Right atrium auricular region (tissue), 2 donors: ENCODE data around the gene SOBP. TPM values are rescaled to one million over a fixed set of nuclear protein-coding genes. Genes with fewer than 3 reads are reported as not detected.

Experiments used
- DNase-seq: peaks from one replicate; pipeline ENCODE4 v3.0.0-alpha.2; 2019; ENCODE audit warnings: low spot score
- H3K27ac ChIP-seq, 2 donors: fragments of 200-600 bp; sonication (generic); 1 replicate in 1 of 2; 2 replicates in 1 of 2; pipeline ENCODE4 v1.5.1; 2016 to 2019
- H3K27me3 ChIP-seq, 2 donors: fragments of 200-600 bp; sonication (generic); one replicate each; pipeline versions ENCODE4 v1.5.1 to v1.6.0; 2017 to 2019
- H3K36me3 ChIP-seq: fragments of 200-600 bp; sonication (generic); one replicate; pipeline ENCODE4 v1.5.1; 2016
- H3K4me1 ChIP-seq, 2 donors: fragments of 200-600 bp; sonication (generic); one replicate each; pipeline versions ENCODE4 v1.5.1 to v1.6.0; 2017 to 2019
- H3K4me3 ChIP-seq, 2 donors: fragments of 200-600 bp; sonication (generic); 1 replicate in 1 of 2; 2 replicates in 1 of 2; pipeline ENCODE4 v1.5.1; 2017 to 2019; ENCODE audit warnings: mild to moderate bottlenecking in 1 of 2, moderate library complexity in 1 of 2
- H3K9me3 ChIP-seq, 2 donors: fragments of 200-600 bp; sonication (generic); one replicate each; pipeline ENCODE4 v1.5.1; 2019
- total RNA-seq, 2 donors: library from RNA; depleted of rRNA; stranded (reverse); fragments of >200 nt; gene quantifications; one replicate each; pipeline ENCODE4 v1.1.0, GENCODE V29; 2016
- TF ChIP-seq, protein P1 (sequence below), 2 donors: fragments of 200-600 bp; sonication (generic); IDR thresholded peaks; one replicate each; pipeline ENCODE4 v1.5.1; 2019; ENCODE audit warnings: antibody characterized with exemption in 2 of 2

SOBP gene
- total RNA-seq, 2 donors from 2014 or later = 8.2 to 8.5 TPM

DNA sequence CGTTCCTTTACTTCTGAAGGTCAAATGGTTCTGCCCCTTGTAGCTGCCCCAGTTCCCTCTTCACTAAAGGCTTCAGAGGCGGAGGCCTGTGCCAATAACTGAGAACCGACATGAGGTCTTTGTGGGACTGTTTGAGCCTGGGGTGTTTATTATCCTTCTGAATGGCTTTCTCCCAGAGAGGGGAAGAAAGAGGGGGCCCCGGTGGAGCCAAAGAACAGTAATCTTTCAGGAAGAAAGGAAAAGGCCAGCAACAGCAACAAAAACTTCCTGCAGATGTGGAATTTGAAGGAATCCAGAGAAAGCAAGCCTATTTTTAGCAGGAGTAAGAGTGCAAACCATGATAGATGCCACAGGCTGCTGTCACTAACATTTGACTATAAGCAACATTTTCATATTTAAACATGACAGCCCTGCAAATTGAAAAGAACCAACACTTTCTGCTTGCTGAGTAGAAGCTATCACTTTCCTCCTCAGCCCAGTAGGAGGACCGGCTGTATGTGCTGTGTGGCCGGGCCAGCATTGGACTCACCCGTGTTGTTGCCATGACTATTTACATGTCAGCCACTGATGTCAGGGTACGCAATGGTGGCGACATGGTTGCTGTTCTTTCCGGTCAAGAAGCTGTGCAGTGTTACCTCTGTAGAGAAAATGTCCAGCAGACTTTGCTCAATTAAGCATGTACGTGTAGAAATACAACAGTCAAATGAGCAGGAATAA, 121.3 kb downstream of the SOBP start:
- H3K9me3 ChIP-seq = no peaks in the 10 kb centered on the region
- no peaks in the 10 kb centered on the region for H3K36me3 ChIP-seq
- TF ChIP-seq, protein P1, sequence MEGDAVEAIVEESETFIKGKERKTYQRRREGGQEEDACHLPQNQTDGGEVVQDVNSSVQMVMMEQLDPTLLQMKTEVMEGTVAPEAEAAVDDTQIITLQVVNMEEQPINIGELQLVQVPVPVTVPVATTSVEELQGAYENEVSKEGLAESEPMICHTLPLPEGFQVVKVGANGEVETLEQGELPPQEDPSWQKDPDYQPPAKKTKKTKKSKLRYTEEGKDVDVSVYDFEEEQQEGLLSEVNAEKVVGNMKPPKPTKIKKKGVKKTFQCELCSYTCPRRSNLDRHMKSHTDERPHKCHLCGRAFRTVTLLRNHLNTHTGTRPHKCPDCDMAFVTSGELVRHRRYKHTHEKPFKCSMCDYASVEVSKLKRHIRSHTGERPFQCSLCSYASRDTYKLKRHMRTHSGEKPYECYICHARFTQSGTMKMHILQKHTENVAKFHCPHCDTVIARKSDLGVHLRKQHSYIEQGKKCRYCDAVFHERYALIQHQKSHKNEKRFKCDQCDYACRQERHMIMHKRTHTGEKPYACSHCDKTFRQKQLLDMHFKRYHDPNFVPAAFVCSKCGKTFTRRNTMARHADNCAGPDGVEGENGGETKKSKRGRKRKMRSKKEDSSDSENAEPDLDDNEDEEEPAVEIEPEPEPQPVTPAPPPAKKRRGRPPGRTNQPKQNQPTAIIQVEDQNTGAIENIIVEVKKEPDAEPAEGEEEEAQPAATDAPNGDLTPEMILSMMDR (IDR thresholded peaks at IDR 0.05) = no peak
- no peaks in the 10 kb centered on the region for H3K27me3 ChIP-seq
- no peak overlapping the region for H3K4me3 ChIP-seq
- H3K4me1 ChIP-seq = peaks cover 0 to 41% of the 10 kb centered on the region in 2 donors
- H3K27ac ChIP-seq = no peak overlapping the region
- DNase-seq = no peak

DNA sequence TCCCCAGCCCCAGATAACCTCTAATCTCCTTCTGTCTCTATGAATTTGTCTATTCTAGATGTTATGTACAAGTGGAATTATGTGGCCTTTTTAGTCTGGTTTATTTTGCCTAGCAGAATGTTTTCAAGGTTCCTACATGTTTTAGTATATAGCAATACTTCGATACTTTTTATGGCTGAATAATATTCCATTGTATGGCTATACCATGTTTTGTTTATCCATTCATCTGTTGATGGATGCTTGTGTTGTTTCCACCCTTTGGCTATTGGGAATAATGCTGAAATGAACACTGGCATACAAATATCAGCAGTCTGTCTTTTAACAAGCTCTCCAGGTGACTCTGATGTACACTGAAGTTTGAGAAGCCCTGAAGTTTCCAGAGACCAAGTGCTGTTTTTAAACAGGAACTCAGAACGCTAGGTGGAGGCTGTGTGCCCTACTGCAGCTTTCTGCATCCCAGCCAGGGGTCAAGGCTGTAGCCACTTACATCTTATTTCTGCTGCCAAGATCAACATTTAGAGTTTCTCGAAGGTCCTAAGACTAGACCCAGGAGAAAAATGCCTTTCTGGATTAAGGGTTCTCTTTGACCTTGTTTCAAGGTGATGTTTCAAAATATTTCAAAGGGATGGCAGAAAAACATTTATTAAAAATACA, 123.0 kb downstream of the SOBP start:
- no peaks in the 10 kb centered on the region for H3K36me3 ChIP-seq
- no peak overlapping the region for H3K27ac ChIP-seq
- H3K27me3 ChIP-seq = no peaks in the 10 kb centered on the region
- no peaks in the 10 kb centered on the region for H3K9me3 ChIP-seq
- H3K4me3 ChIP-seq = no peak overlapping the region
- TF ChIP-seq, protein P1 (IDR thresholded peaks at IDR 0.05) = no peak
- peaks cover 0 to 26% of the 10 kb centered on the region in 2 donors for H3K4me1 ChIP-seq
- no peak for DNase-seq

DNA sequence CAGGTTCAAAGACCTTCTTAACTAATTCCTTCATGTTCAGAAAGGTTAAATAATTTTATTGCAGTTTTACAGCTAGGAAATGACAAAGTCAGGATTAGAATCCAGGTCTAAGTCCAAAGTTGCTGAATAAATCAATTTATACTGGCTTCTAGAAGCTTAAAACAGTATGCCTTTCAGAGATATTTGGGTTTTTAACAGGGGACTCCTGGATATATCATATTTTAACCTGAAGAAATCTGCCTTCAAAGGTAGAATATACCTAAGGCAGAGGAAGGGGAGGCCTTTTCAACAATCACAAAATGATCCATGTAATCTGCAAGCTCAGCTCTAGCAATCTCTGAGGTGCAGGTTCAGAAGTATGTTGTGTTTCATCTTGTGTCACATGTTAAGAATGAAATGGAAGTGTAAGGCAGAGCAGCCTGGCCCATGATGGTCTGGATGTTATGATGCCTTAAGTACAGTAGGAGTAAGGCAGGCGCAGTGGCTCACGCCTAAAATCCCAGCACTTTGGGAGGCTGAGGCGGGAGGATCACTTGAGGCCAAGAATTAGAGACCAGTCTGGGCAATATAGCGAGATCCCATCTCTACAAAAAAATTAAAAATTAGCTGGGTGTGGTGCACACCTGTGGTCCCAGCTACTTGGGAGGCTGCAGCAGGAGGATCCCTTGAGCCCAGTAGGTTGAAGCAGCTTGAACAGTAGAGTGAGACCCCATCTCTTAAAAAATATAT, 123.9 kb downstream of the SOBP start:
- Histone ChIP-seq H3K27ac (no peak overlapping the region), H3K36me3 (no peaks in the 10 kb centered on the region), H3K4me3 (no peak overlapping the region), H3K4me1 (peaks cover 0 to 26% of the 10 kb centered on the region in 2 donors), H3K9me3 (no peaks in the 10 kb centered on the region), H3K27me3 (no peaks in the 10 kb centered on the region)
- TF ChIP-seq, protein P1 (IDR thresholded peaks at IDR 0.05) = no peak
- DNase-seq = no peak

DNA sequence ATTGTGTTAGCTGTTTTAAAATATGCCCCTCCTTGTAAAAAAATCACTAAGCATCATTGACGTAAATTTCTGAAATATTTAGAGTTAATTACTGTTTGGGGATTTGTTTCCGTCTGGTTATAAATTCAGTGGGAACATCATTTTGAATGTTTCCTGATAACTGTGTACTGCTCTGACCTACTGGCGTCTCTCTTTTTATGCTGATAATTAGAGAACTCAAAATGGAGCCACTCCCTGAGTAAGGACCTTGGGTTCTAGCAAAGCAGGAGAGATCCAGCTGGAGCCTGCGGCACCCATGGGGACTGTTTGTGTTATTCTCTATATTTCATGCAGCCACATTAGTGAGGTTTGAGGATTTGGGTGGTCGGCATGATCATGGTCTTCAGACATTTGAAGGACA, 124.9 kb downstream of the SOBP start:
- no peaks in the 10 kb centered on the region for H3K36me3 ChIP-seq
- H3K27me3 ChIP-seq = no peaks in the 10 kb centered on the region
- H3K27ac ChIP-seq = no peak overlapping the region
- no peak for DNase-seq
- peaks cover 0 to 26% of the 10 kb centered on the region in 2 donors for H3K4me1 ChIP-seq
- no peak overlapping the region for H3K4me3 ChIP-seq
- TF ChIP-seq, protein P1 (IDR thresholded peaks at IDR 0.05) = no peak
- H3K9me3 ChIP-seq = no peaks in the 10 kb centered on the region

DNA sequence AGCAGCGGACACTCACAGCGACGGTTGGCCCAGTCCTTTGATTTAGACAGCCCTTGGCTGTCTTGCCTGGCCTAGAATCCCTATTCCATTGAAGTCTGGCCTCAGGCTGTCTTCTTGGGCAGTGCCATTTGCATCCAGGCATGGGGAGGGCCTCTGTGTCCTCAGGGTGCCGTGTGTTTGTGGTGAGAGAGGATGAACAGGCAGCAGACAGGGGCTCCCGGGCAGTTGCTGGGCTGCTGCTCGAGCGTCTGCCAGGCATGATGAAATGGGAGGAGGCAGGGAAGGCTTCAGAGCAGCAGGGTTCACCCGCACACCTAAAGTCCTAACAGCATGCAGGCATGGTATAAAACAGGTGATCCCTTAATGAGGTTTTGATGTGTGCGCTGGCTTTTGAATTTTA, 126.9 kb downstream of the SOBP start:
- Histone ChIP-seq H3K4me3 (no peak overlapping the region), H3K27me3 (no peaks in the 10 kb centered on the region), H3K27ac (no peak overlapping the region), H3K9me3 (no peaks in the 10 kb centered on the region), H3K36me3 (no peaks in the 10 kb centered on the region), H3K4me1 (peaks cover 0 to 15% of the 10 kb centered on the region in 2 donors)
- TF ChIP-seq, protein P1 (IDR thresholded peaks at IDR 0.05) = no peak
- no peak for DNase-seq
